ENCODE data around the gene MCF2L. TPM values are rescaled to one million over a fixed set of nuclear protein-coding genes. Genes with fewer than 3 reads are reported as not detected.
A peak's percentile ranks its signal among the peaks of the same experiment; 100 is the strongest.
"Not testable (repeated sequence)": the region's sequence is repeated elsewhere in the genome, so short reads cannot be mapped to it uniquely, and the experiment has no call there.

The MCF2L gene
- total RNA-seq, 1 experiment from 2014 or later, result not detected

- Histone ChIP-seq H3K79me2 (ENCODE audit: low read length) (no peaks in the 10 kb centered on the region), H2AFZ (ENCODE audit: low read length) (no peak overlapping the region), H3K4me2 (ENCODE audit: low read depth, low read length, poor library complexity, severe bottlenecking) (no peak overlapping the region), H4K20me1 (ENCODE audit: insufficient read depth, low read depth, low read length) (no peaks in the 10 kb centered on the region), H3K27ac (ENCODE audit: low read length) (no peak overlapping the region), H3K4me3 (ENCODE audit: low read length) (no peak overlapping the region), H3K36me3 (ENCODE audit: insufficient read depth, low read length) (no peaks in the 10 kb centered on the region), H3K27me3 (ENCODE audit: low read length) (no peaks in the 10 kb centered on the region), H3K9me3 (ENCODE audit: low read length) (no peaks in the 10 kb centered on the region), H3K9me2 (replicated peaks; ENCODE audit: insufficient read depth, low read length) (no peaks in the 10 kb centered on the region), H3K4me1 (ENCODE audit: low read length) (no peaks in the 10 kb centered on the region), H3K9ac (ENCODE audit: low read length) (no peak overlapping the region)
- DNase-seq, result no peak
These were observed 59.5 kb downstream of the MCF2L start for GRCh38 chr13:113028336-113029060.

- no peak overlapping the region for H3K27ac ChIP-seq (ENCODE audit: low read length)
- H3K4me2 ChIP-seq (ENCODE audit: low read depth, low read length, poor library complexity, severe bottlenecking), result no peak overlapping the region
- no peak overlapping the region for H2AFZ ChIP-seq (ENCODE audit: low read length)
- H4K20me1 ChIP-seq (ENCODE audit: insufficient read depth, low read depth, low read length), result no peaks in the 10 kb centered on the region
- H3K9me3 ChIP-seq (ENCODE audit: low read length), result no peaks in the 10 kb centered on the region
- no peak overlapping the region for H3K4me3 ChIP-seq (ENCODE audit: low read length)
- H3K79me2 ChIP-seq (ENCODE audit: low read length), result no peaks in the 10 kb centered on the region
- H3K9ac ChIP-seq (ENCODE audit: low read length), result no peak overlapping the region
- DNase-seq, result no peak
- no peaks in the 10 kb centered on the region for H3K27me3 ChIP-seq (ENCODE audit: low read length)
- no peaks in the 10 kb centered on the region for H3K36me3 ChIP-seq (ENCODE audit: insufficient read depth, low read length)
- H3K4me1 ChIP-seq (ENCODE audit: low read length), result no peaks in the 10 kb centered on the region
- H3K9me2 ChIP-seq (replicated peaks; ENCODE audit: insufficient read depth, low read length), result no peaks in the 10 kb centered on the region
These were observed 60.0 kb downstream of the MCF2L start for GRCh38 chr13:113029061-113029445.

- no peak overlapping the region for H3K4me3 ChIP-seq (ENCODE audit: low read length)
- H3K79me2 ChIP-seq (ENCODE audit: low read length), result no peaks in the 10 kb centered on the region
- H3K4me2 ChIP-seq (ENCODE audit: low read depth, low read length, poor library complexity, severe bottlenecking), result no peak overlapping the region
- no peak overlapping the region for H3K27ac ChIP-seq (ENCODE audit: low read length)
- no peaks in the 10 kb centered on the region for H3K9me2 ChIP-seq (replicated peaks; ENCODE audit: insufficient read depth, low read length)
- peak; percentile 70 for DNase-seq
- no peaks in the 10 kb centered on the region for H4K20me1 ChIP-seq (ENCODE audit: insufficient read depth, low read depth, low read length)
- H3K9me3 ChIP-seq (ENCODE audit: low read length), result no peaks in the 10 kb centered on the region
- H3K4me1 ChIP-seq (ENCODE audit: low read length), result no peaks in the 10 kb centered on the region
- no peak overlapping the region for H2AFZ ChIP-seq (ENCODE audit: low read length)
- no peaks in the 10 kb centered on the region for H3K27me3 ChIP-seq (ENCODE audit: low read length)
- H3K36me3 ChIP-seq (ENCODE audit: insufficient read depth, low read length), result no peaks in the 10 kb centered on the region
- H3K9ac ChIP-seq (ENCODE audit: low read length), result no peak overlapping the region
These were observed 60.7 kb downstream of the MCF2L start for GRCh38 chr13:113029487-113030258.

- not testable (repeated sequence) for H3K9me3 ChIP-seq (ENCODE audit: low read length); H3K36me3 ChIP-seq (ENCODE audit: insufficient read depth, low read length)
These were observed 61.2 kb downstream of the MCF2L start for GRCh38 chr13:113030259-113030640.

GRCh38 chr13:113031465-113031864, 62.5 kb downstream of the MCF2L start:
- no peaks in the 10 kb centered on the region for H4K20me1 ChIP-seq (ENCODE audit: insufficient read depth, low read depth, low read length)
- no peaks in the 10 kb centered on the region for H3K9me2 ChIP-seq (replicated peaks; ENCODE audit: insufficient read depth, low read length)
- H3K9ac ChIP-seq (ENCODE audit: low read length), result no peak overlapping the region
- no peaks in the 10 kb centered on the region for H3K27me3 ChIP-seq (ENCODE audit: low read length)
- no peak overlapping the region for H2AFZ ChIP-seq (ENCODE audit: low read length)
- H3K4me2 ChIP-seq (ENCODE audit: low read depth, low read length, poor library complexity, severe bottlenecking), result no peak overlapping the region
- H3K4me3 ChIP-seq (ENCODE audit: low read length), result no peak overlapping the region
- H3K36me3 ChIP-seq (ENCODE audit: insufficient read depth, low read length), result no peaks in the 10 kb centered on the region
- H3K9me3 ChIP-seq (ENCODE audit: low read length), result no peaks in the 10 kb centered on the region
- no peak overlapping the region for H3K27ac ChIP-seq (ENCODE audit: low read length)
- no peaks in the 10 kb centered on the region for H3K4me1 ChIP-seq (ENCODE audit: low read length)
- H3K79me2 ChIP-seq (ENCODE audit: low read length), result no peaks in the 10 kb centered on the region
- no peak for DNase-seq

More at GRCh38 chr13:113030259-113030640, 61.2 kb downstream of the MCF2L start:
- H3K9ac ChIP-seq (ENCODE audit: low read length); H3K27ac ChIP-seq (ENCODE audit: low read length); H3K9me2 ChIP-seq (replicated peaks; ENCODE audit: insufficient read depth, low read length); H3K79me2 ChIP-seq (ENCODE audit: low read length); H3K4me2 ChIP-seq (ENCODE audit: low read depth, low read length, poor library complexity, severe bottlenecking); DNase-seq; H3K4me1 ChIP-seq (ENCODE audit: low read length); H4K20me1 ChIP-seq (ENCODE audit: insufficient read depth, low read depth, low read length); H3K27me3 ChIP-seq (ENCODE audit: low read length); H2AFZ ChIP-seq (ENCODE audit: low read length); H3K4me3 ChIP-seq (ENCODE audit: low read length): not testable (repeated sequence)

GRCh38 chr13:113032291-113032690, 63.3 kb downstream of the MCF2L start:
- Histone ChIP-seq H3K4me3 (ENCODE audit: low read length) (no peak overlapping the region), H3K9me2 (replicated peaks; ENCODE audit: insufficient read depth, low read length) (no peaks in the 10 kb centered on the region), H3K27me3 (ENCODE audit: low read length) (no peaks in the 10 kb centered on the region), H3K9ac (ENCODE audit: low read length) (no peak overlapping the region), H3K27ac (ENCODE audit: low read length) (no peak overlapping the region), H3K4me2 (ENCODE audit: low read depth, low read length, poor library complexity, severe bottlenecking) (no peak overlapping the region), H3K9me3 (ENCODE audit: low read length) (no peaks in the 10 kb centered on the region), H3K4me1 (ENCODE audit: low read length) (no peaks in the 10 kb centered on the region), H3K79me2 (ENCODE audit: low read length) (no peaks in the 10 kb centered on the region), H4K20me1 (ENCODE audit: insufficient read depth, low read depth, low read length) (no peaks in the 10 kb centered on the region), H3K36me3 (ENCODE audit: insufficient read depth, low read length) (no peaks in the 10 kb centered on the region), H2AFZ (ENCODE audit: low read length) (no peak overlapping the region)
- DNase-seq, result no peak

- Histone ChIP-seq H3K36me3 (ENCODE audit: insufficient read depth, low read length) (no peaks in the 10 kb centered on the region), H2AFZ (ENCODE audit: low read length) (no peak overlapping the region), H4K20me1 (ENCODE audit: insufficient read depth, low read depth, low read length) (no peaks in the 10 kb centered on the region), H3K27me3 (ENCODE audit: low read length) (no peaks in the 10 kb centered on the region), H3K9me2 (replicated peaks; ENCODE audit: insufficient read depth, low read length) (no peaks in the 10 kb centered on the region), H3K79me2 (ENCODE audit: low read length) (no peaks in the 10 kb centered on the region), H3K4me1 (ENCODE audit: low read length) (no peaks in the 10 kb centered on the region), H3K9ac (ENCODE audit: low read length) (no peak overlapping the region), H3K4me3 (ENCODE audit: low read length) (no peak overlapping the region), H3K9me3 (ENCODE audit: low read length) (no peaks in the 10 kb centered on the region), H3K27ac (ENCODE audit: low read length) (no peak overlapping the region), H3K4me2 (ENCODE audit: low read depth, low read length, poor library complexity, severe bottlenecking) (no peak overlapping the region)
- no peak for DNase-seq
These were observed 64.2 kb downstream of the MCF2L start for GRCh38 chr13:113033054-113033850.

Measured in Karpas-422 (cell line).